ENCODE results near the gene AIG1.

The AIG1 gene

GRCh38 chr6:143180826-143181225 lies 120.1 kb downstream of the AIG1 start:
- no peaks in the 10 kb centered on the region for H3K27me3 ChIP-seq (ENCODE audit: insufficient read depth, low read length, poor library complexity)
- H3K9ac ChIP-seq (ENCODE audit: low read depth, low read length) = no peak overlapping the region
- H3K4me3 ChIP-seq (ENCODE audit: low read depth in 1 of 2, low read length in 2 of 2) = no peak overlapping the region
- TF ChIP-seq EZH2 (IDR thresholded peaks at IDR 0.05; ENCODE audit: borderline replicate concordance, low read depth, low read length, severe bottlenecking) = no peak
- TF ChIP-seq, protein P1, sequence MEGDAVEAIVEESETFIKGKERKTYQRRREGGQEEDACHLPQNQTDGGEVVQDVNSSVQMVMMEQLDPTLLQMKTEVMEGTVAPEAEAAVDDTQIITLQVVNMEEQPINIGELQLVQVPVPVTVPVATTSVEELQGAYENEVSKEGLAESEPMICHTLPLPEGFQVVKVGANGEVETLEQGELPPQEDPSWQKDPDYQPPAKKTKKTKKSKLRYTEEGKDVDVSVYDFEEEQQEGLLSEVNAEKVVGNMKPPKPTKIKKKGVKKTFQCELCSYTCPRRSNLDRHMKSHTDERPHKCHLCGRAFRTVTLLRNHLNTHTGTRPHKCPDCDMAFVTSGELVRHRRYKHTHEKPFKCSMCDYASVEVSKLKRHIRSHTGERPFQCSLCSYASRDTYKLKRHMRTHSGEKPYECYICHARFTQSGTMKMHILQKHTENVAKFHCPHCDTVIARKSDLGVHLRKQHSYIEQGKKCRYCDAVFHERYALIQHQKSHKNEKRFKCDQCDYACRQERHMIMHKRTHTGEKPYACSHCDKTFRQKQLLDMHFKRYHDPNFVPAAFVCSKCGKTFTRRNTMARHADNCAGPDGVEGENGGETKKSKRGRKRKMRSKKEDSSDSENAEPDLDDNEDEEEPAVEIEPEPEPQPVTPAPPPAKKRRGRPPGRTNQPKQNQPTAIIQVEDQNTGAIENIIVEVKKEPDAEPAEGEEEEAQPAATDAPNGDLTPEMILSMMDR (IDR thresholded peaks at IDR 0.05; ENCODE audit: borderline replicate concordance, extremely low read depth, low read length, poor library complexity, severe bottlenecking) = no peak
- H2AFZ ChIP-seq (ENCODE audit: low read depth, low read length) = no peak overlapping the region
- ATAC-seq (ENCODE audit: insufficient read depth, low read depth) = no peak
- no peaks in the 10 kb centered on the region for H3K79me2 ChIP-seq (ENCODE audit: insufficient read depth, low read length)
- no peak overlapping the region for H3K27ac ChIP-seq (ENCODE audit: low read length)
- no peaks in the 10 kb centered on the region for H3K9me3 ChIP-seq (ENCODE audit: insufficient read depth, low read length, severe bottlenecking)
- H3K4me2 ChIP-seq (ENCODE audit: insufficient read depth, low read length) = no peak overlapping the region
- H4K20me1 ChIP-seq (ENCODE audit: insufficient read depth, low read length) = no peaks in the 10 kb centered on the region
- peaks cover 7% of the 10 kb centered on the region for H3K4me1 ChIP-seq (ENCODE audit: insufficient read depth, low read length)
- no peaks in the 10 kb centered on the region for H3K36me3 ChIP-seq (ENCODE audit: insufficient read depth, low read length)
- no peak for DNase-seq

DNA sequence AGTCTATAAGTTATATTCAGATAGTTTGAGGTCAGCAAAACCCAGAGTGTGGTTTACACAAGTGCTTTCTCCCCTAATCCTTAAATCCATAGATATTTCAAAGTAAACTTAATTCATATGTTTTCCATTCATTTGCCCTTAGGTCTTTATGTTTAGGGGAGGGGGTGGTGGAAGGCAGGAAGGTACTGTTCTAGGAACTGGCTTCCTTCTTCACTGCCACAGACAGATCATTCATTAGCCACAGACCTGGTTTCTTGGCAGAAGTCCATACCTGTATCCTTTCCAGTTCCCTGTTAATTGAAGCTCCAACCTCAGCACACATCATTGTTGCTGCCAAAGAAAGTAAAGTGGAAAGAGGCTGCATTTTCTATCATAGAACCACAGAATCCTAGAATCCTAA lies 123.0 kb downstream of the AIG1 start:
- TF ChIP-seq, protein P1 (IDR thresholded peaks at IDR 0.05; ENCODE audit: borderline replicate concordance, extremely low read depth, low read length, poor library complexity, severe bottlenecking) = no peak
- TF ChIP-seq EZH2 (IDR thresholded peaks at IDR 0.05; ENCODE audit: borderline replicate concordance, low read depth, low read length, severe bottlenecking) = no peak
- no peak for DNase-seq
- Histone ChIP-seq H3K27ac (ENCODE audit: low read length) (no peak overlapping the region), H3K27me3 (ENCODE audit: insufficient read depth, low read length, poor library complexity) (no peaks in the 10 kb centered on the region), H3K79me2 (ENCODE audit: insufficient read depth, low read length) (no peaks in the 10 kb centered on the region), H3K4me3 (ENCODE audit: low read depth in 1 of 2, low read length in 2 of 2) (no peak overlapping the region), H3K4me2 (ENCODE audit: insufficient read depth, low read length) (no peak overlapping the region), H2AFZ (ENCODE audit: low read depth, low read length) (no peak overlapping the region), H3K9ac (ENCODE audit: low read depth, low read length) (no peak overlapping the region), H3K4me1 (ENCODE audit: insufficient read depth, low read length) (no peaks in the 10 kb centered on the region), H4K20me1 (ENCODE audit: insufficient read depth, low read length) (no peaks in the 10 kb centered on the region), H3K36me3 (ENCODE audit: insufficient read depth, low read length) (no peaks in the 10 kb centered on the region), H3K9me3 (ENCODE audit: insufficient read depth, low read length, severe bottlenecking) (no peaks in the 10 kb centered on the region)
- no peak for ATAC-seq (ENCODE audit: insufficient read depth, low read depth)

GRCh38 chr6:143185288-143185687 lies 124.6 kb downstream of the AIG1 start:
- no peaks in the 10 kb centered on the region for H4K20me1 ChIP-seq (ENCODE audit: insufficient read depth, low read length)
- no peak overlapping the region for H3K4me3 ChIP-seq (ENCODE audit: low read depth in 1 of 2, low read length in 2 of 2)
- ATAC-seq (ENCODE audit: insufficient read depth, low read depth) (no peak), DNase-seq (no peak)
- TF ChIP-seq EZH2 (IDR thresholded peaks at IDR 0.05; ENCODE audit: borderline replicate concordance, low read depth, low read length, severe bottlenecking) = no peak
- TF ChIP-seq, protein P1 (IDR thresholded peaks at IDR 0.05; ENCODE audit: borderline replicate concordance, extremely low read depth, low read length, poor library complexity, severe bottlenecking) = no peak
- no peak overlapping the region for H3K9ac ChIP-seq (ENCODE audit: low read depth, low read length)
- no peaks in the 10 kb centered on the region for H3K27me3 ChIP-seq (ENCODE audit: insufficient read depth, low read length, poor library complexity)
- no peaks in the 10 kb centered on the region for H3K36me3 ChIP-seq (ENCODE audit: insufficient read depth, low read length)
- H3K27ac ChIP-seq (ENCODE audit: low read length) = no peak overlapping the region
- no peaks in the 10 kb centered on the region for H3K9me3 ChIP-seq (ENCODE audit: insufficient read depth, low read length, severe bottlenecking)
- no peaks in the 10 kb centered on the region for H3K79me2 ChIP-seq (ENCODE audit: insufficient read depth, low read length)
- no peak overlapping the region for H2AFZ ChIP-seq (ENCODE audit: low read depth, low read length)
- H3K4me1 ChIP-seq (ENCODE audit: insufficient read depth, low read length) = no peaks in the 10 kb centered on the region
- no peak overlapping the region for H3K4me2 ChIP-seq (ENCODE audit: insufficient read depth, low read length)
